ENCODE data around the gene CORO7.

DNA sequence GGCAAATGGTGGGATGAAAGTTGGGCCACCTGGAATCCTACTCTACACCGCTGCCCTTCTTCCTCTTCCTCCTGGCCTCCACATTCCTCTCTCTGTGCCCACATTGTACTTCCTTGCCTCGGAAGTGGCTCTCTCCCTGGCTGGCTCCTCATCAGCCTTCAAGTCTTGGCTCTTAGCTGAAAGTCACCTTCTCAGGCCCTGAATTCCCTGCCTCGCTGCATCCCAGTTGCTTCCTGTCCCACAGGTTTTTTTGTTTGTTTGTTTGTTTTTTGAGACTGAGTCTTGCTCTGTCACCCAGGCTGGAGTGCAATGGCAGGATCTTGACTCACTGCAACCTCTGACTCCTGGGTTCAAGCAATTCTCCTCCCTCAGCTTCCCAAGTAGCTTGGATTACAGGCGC lies 62.7 kb downstream of the CORO7 start:
- TF ChIP-seq, protein P1, sequence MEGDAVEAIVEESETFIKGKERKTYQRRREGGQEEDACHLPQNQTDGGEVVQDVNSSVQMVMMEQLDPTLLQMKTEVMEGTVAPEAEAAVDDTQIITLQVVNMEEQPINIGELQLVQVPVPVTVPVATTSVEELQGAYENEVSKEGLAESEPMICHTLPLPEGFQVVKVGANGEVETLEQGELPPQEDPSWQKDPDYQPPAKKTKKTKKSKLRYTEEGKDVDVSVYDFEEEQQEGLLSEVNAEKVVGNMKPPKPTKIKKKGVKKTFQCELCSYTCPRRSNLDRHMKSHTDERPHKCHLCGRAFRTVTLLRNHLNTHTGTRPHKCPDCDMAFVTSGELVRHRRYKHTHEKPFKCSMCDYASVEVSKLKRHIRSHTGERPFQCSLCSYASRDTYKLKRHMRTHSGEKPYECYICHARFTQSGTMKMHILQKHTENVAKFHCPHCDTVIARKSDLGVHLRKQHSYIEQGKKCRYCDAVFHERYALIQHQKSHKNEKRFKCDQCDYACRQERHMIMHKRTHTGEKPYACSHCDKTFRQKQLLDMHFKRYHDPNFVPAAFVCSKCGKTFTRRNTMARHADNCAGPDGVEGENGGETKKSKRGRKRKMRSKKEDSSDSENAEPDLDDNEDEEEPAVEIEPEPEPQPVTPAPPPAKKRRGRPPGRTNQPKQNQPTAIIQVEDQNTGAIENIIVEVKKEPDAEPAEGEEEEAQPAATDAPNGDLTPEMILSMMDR (IDR thresholded peaks at IDR 0.05; ENCODE audit: borderline replicate concordance, extremely low read depth, low read length, poor library complexity, severe bottlenecking): no peak
- TF ChIP-seq EZH2 (IDR thresholded peaks at IDR 0.05; ENCODE audit: borderline replicate concordance, low read depth, low read length, severe bottlenecking): no peak
